CD8-positive, alpha-beta memory T cell (primary cell): ENCODE measurements around the gene HAGH. TPM values are rescaled to one million over a fixed set of nuclear protein-coding genes. Genes with fewer than 3 reads are reported as not detected.

Experiments
- CTCF ChIA-PET: fragments of 350-600 bp; sonication (Branson Sonifier 250); formaldehyde crosslinking; loops from one replicate; lab custom pipeline; 2021; ENCODE audit warnings: antibody characterized with exemption; lab: Charles Lee
- POLR2A ChIA-PET: fragments of 350-600 bp; sonication (Branson Sonifier 250); formaldehyde crosslinking; loops from one replicate; lab custom pipeline; 2021; ENCODE audit warnings: antibody characterized with exemption; lab: Charles Lee
- DNase-seq, 5 donors: peaks; one replicate each; pipeline versions ENCODE4 v3.0.0 to v3.0.0-alpha.2; 2020 to 2022; ENCODE audit warnings: mixed read lengths in 1 of 5
- H3K27ac ChIP-seq: one replicate; pipeline ENCODE4 v1.7.0; 2013; ENCODE audit warnings: low read depth, mild to moderate bottlenecking, low read length, moderate library complexity
- H3K27me3 ChIP-seq: 2 replicates; pipeline ENCODE4 v1.7.0; 2013; ENCODE audit warnings: low read length, mild to moderate bottlenecking; ENCODE audit not compliant: insufficient read depth, poor library complexity, severe bottlenecking
- H3K36me3 ChIP-seq: 2 replicates; pipeline ENCODE4 v1.7.0; 2013; ENCODE audit warnings: mild to moderate bottlenecking, low read length, moderate library complexity; ENCODE audit not compliant: insufficient read depth
- H3K4me1 ChIP-seq: 2 replicates; pipeline ENCODE4 v1.7.0; 2013; ENCODE audit warnings: mild to moderate bottlenecking, low read length, moderate library complexity; ENCODE audit not compliant: insufficient read depth
- H3K4me3 ChIP-seq: 2 replicates; pipeline ENCODE4 v1.7.0; 2013; ENCODE audit warnings: mild to moderate bottlenecking, low read length
- H3K9me3 ChIP-seq: 2 replicates; pipeline ENCODE4 v1.7.0; 2013; ENCODE audit warnings: mild to moderate bottlenecking, low read length
- H3K27ac Mint-ChIP-seq, 8 donors: one replicate each; pipeline ENCODE4 v1.8.0; 2020 to 2021; ENCODE audit warnings: mixed read lengths in 8 of 8, mild to moderate bottlenecking in 6 of 8, inconsistent platforms in 3 of 8, moderate library complexity in 3 of 8
- H3K27me3 Mint-ChIP-seq, 2 donors: one replicate each; pipeline ENCODE4 v1.8.0; 2020 to 2021; ENCODE audit warnings: mixed read lengths in 2 of 2, mild to moderate bottlenecking in 1 of 2, moderate library complexity in 1 of 2
- H3K36me3 Mint-ChIP-seq, 3 donors: one replicate each; pipeline ENCODE4 v1.8.0; 2020 to 2021; ENCODE audit warnings: mixed read lengths in 3 of 3, inconsistent platforms in 1 of 3, mild to moderate bottlenecking in 1 of 3
- H3K4me1 Mint-ChIP-seq, 3 donors: one replicate each; pipeline ENCODE4 v1.8.0; 2020 to 2021; ENCODE audit warnings: mixed read lengths in 3 of 3, inconsistent platforms in 1 of 3, mild to moderate bottlenecking in 1 of 3
- H3K4me3 Mint-ChIP-seq, 7 donors: one replicate each; pipeline ENCODE4 v1.8.0; 2020 to 2021; ENCODE audit warnings: mixed read lengths in 7 of 7, mild to moderate bottlenecking in 6 of 7, moderate library complexity in 4 of 7, inconsistent platforms in 2 of 7
- H3K9me3 Mint-ChIP-seq, 5 donors: one replicate each; pipeline ENCODE4 v1.8.0; 2020 to 2022; ENCODE audit warnings: mixed read lengths in 5 of 5, mild to moderate bottlenecking in 3 of 5, moderate library complexity in 2 of 5, inconsistent platforms in 1 of 5
- polyA plus RNA-seq: library from polyadenylated mRNA; unstranded; fragments of 300-500 nt; fragmentation: Illumina TruSeq; gene quantifications from one replicate; pipeline ENCODE4 v1.2.3, GENCODE V29; 2021
- total RNA-seq, 2 experiments: library from RNA; stranded (reverse); gene quantifications; one replicate each; pipeline ENCODE4 v1.2.3, GENCODE V29; 2021

Gene HAGH
- total and polyA plus RNA-seq, 3 experiments from 2014 or later = 41.2 to 54.3 (median 44.5) TPM

GRCh38 chr16:1787056-1787321 is 39.6 kb downstream of the HAGH start:
- no peaks in the 10 kb centered on the region for H3K9me3 ChIP-seq
- Mint-ChIP-seq H3K4me3 (no peak overlapping the region), H3K27ac (no peak overlapping the region)

GRCh38 chr16:1786242-1787055 is 40.2 kb downstream of the HAGH start:
- Mint-ChIP-seq H3K4me3 (no peak overlapping the region), H3K27ac (no peak overlapping the region), H3K36me3 (peaks cover 0 to 46% (median 3%) of the 10 kb centered on the region in 3 donors)

More at GRCh38 chr16:1787056-1787321, 39.6 kb downstream of the HAGH start:
- H3K27me3 Mint-ChIP-seq = peaks cover 0 to 2% of the 10 kb centered on the region in 2 donors
- H3K36me3 Mint-ChIP-seq = peaks cover 0 to 42% (median 3%) of the 10 kb centered on the region in 3 donors
- Histone ChIP-seq H3K4me3 (no peak overlapping the region), H3K27me3 (no peaks in the 10 kb centered on the region), H3K4me1 (peaks cover 18% of the 10 kb centered on the region), H3K36me3 (peaks cover 9% of the 10 kb centered on the region), H3K27ac (no peak overlapping the region)
- no peaks in the 10 kb centered on the region for H3K9me3 Mint-ChIP-seq
- CTCF ChIA-PET = no interaction called here
- POLR2A ChIA-PET = no interaction called here
- H3K4me1 Mint-ChIP-seq = peaks cover 16 to 38% (median 16%) of the 10 kb centered on the region in 3 donors
- DNase-seq = no peak

GRCh38 chr16:1785846-1786170 is 40.8 kb downstream of the HAGH start:
- no peaks in the 10 kb centered on the region for H3K9me3 ChIP-seq
- H3K9me3 Mint-ChIP-seq = no peaks in the 10 kb centered on the region
- DNase-seq = no peak
- H3K36me3 ChIP-seq = peaks cover 9% of the 10 kb centered on the region
- CTCF ChIA-PET = no interaction called here
- H3K4me1 ChIP-seq = peaks cover 29% of the 10 kb centered on the region
- peaks cover 20 to 49% (median 26%) of the 10 kb centered on the region in 3 donors for H3K4me1 Mint-ChIP-seq
- no peak overlapping the region for H3K4me3 ChIP-seq
- H3K27ac Mint-ChIP-seq = no peak overlapping the region
- H3K4me3 Mint-ChIP-seq = no peak overlapping the region
- no peaks in the 10 kb centered on the region for H3K27me3 ChIP-seq
- H3K27ac ChIP-seq = no peak overlapping the region
- H3K27me3 Mint-ChIP-seq = peaks cover 0 to 2% of the 10 kb centered on the region in 2 donors
- peaks cover 0 to 46% (median 3%) of the 10 kb centered on the region in 3 donors for H3K36me3 Mint-ChIP-seq
- POLR2A ChIA-PET = no interaction called here

More at GRCh38 chr16:1786242-1787055, 40.2 kb downstream of the HAGH start:
- no peak for DNase-seq
- POLR2A ChIA-PET = no interaction called here
- peaks cover 0 to 2% of the 10 kb centered on the region in 2 donors for H3K27me3 Mint-ChIP-seq
- Histone ChIP-seq H3K27ac (no peak overlapping the region), H3K4me3 (no peak overlapping the region), H3K36me3 (peaks cover 9% of the 10 kb centered on the region), H3K9me3 (no peaks in the 10 kb centered on the region), H3K4me1 (peaks cover 23% of the 10 kb centered on the region), H3K27me3 (no peaks in the 10 kb centered on the region)
- CTCF ChIA-PET = no interaction called here
- no peaks in the 10 kb centered on the region for H3K9me3 Mint-ChIP-seq
- H3K4me1 Mint-ChIP-seq = peaks cover 20 to 43% (median 21%) of the 10 kb centered on the region in 3 donors

- Mint-ChIP-seq H3K27ac (peak overlapping the region in 2 of 8 donors; percentile 43 to 81), H3K9me3 (no peaks in the 10 kb centered on the region), H3K36me3 (peaks cover 0 to 47% (median 3%) of the 10 kb centered on the region in 3 donors), H3K27me3 (peaks cover 0 to 2% of the 10 kb centered on the region in 2 donors), H3K4me3 (peak overlapping the region in 6 of 7 donors; percentile 43 to 84 (median 66)), H3K4me1 (peaks cover 20 to 52% (median 26%) of the 10 kb centered on the region in 3 donors)
- POLR2A ChIA-PET = no interaction called here
- Histone ChIP-seq H3K4me1 (peaks cover 35% of the 10 kb centered on the region), H3K4me3 (no peak overlapping the region), H3K36me3 (peaks cover 9% of the 10 kb centered on the region), H3K27me3 (no peaks in the 10 kb centered on the region), H3K9me3 (no peaks in the 10 kb centered on the region), H3K27ac (no peak overlapping the region)
- CTCF ChIA-PET = interaction anchor here (1.6 to 3.5 kb wide), 2 partner anchors 12 to 29 kb away, joined by 3 to 24 read pairs; partner anchors contain the start of genes EME2 and MRPS34
- no peak for DNase-seq
Observed at GRCh38 chr16:1784977-1785845, 41.4 kb downstream of the HAGH start.

GRCh38 chr16:1782408-1783264 is 44.0 kb downstream of the HAGH start, which contains the start of the genes NUBP2 and SPSB3:
Gene NUBP2 (plus strand): TSS chr16:1782960. CDS start chr16:1783021, 61 bp downstream.
Gene SPSB3 (minus strand): TSS chr16:1782571. CDS start chr16:1781483, 1,088 bp downstream.
- CTCF ChIA-PET = interaction anchor here (0.8 to 3.5 kb wide), 12 partner anchors 9 to 362 kb away, joined by 3 to 24 read pairs (median 4); partner anchors contain the start of genes EME2, FAHD1, HAGH and MAPK8IP3
- no peaks in the 10 kb centered on the region for H3K27me3 ChIP-seq
- peak within 1 kb of the TSS; percentile 82 for H3K4me3 ChIP-seq
- Mint-ChIP-seq H3K9me3 (no peaks in the 10 kb centered on the region), H3K4me3 (peak within 1 kb of the TSS; percentile 89 to 96 (median 92)), H3K4me1 (peaks cover 18 to 53% (median 26%) of the 10 kb centered on the region in 3 donors), H3K27me3 (peaks cover 0 to 2% of the 10 kb centered on the region in 2 donors), H3K36me3 (peaks cover 0 to 46% (median 0%) of the 10 kb centered on the region in 3 donors), H3K27ac (peak within 1 kb of the TSS; percentile 87 to 97 (median 92))
- peak; percentile 98 to 99 (median 98) for DNase-seq
- peak within 1 kb of the TSS; percentile 86 for H3K27ac ChIP-seq
- H3K9me3 ChIP-seq = no peaks in the 10 kb centered on the region
- H3K4me1 ChIP-seq = peaks cover 35% of the 10 kb centered on the region
- POLR2A ChIA-PET = interaction anchor here (0.5 to 3.1 kb wide), 19 partner anchors 9 to 432 kb away, joined by 3 to 52 read pairs (median 7); partner anchors contain the start of genes EME2, FAHD1, HAGH and JPT2
- peaks cover 9% of the 10 kb centered on the region for H3K36me3 ChIP-seq

GRCh38 chr16:1781758-1782407 is 44.7 kb downstream of the HAGH start:
- Histone ChIP-seq H3K27ac (peak overlapping the region; percentile 86), H3K27me3 (no peaks in the 10 kb centered on the region), H3K4me1 (peaks cover 35% of the 10 kb centered on the region), H3K36me3 (peaks cover 1% of the 10 kb centered on the region), H3K4me3 (peak overlapping the region; percentile 82), H3K9me3 (no peaks in the 10 kb centered on the region)
- Mint-ChIP-seq H3K36me3 (peaks cover 0 to 46% (median 0%) of the 10 kb centered on the region in 3 donors), H3K4me1 (peaks cover 18 to 51% (median 26%) of the 10 kb centered on the region in 3 donors), H3K27ac (peak overlapping the region; percentile 65 to 96 (median 86)), H3K27me3 (peaks cover 0 to 2% of the 10 kb centered on the region in 2 donors), H3K9me3 (no peaks in the 10 kb centered on the region), H3K4me3 (peak overlapping the region; percentile 80 to 95 (median 92))
- peak in 2 of 5 donors; percentile 24 to 35 for DNase-seq
- ChIA-PET CTCF (interaction anchor here (0.8 to 3.5 kb wide), 10 partner anchors 9 to 183 kb away, joined by 3 to 24 read pairs (median 6); partner anchors contain the start of genes EME2, MAPK8IP3, MRPS34 and RPS2), POLR2A (interaction anchor here (0.8 to 3.1 kb wide), 16 partner anchors 9 to 432 kb away, joined by 3 to 52 read pairs (median 8); partner anchors contain the start of genes EME2, FAHD1, HAGH and JPT2)
